AG04450 (cell line): Measurements from ENCODE around the gene USP16. TPM values are rescaled to one million over a fixed set of nuclear protein-coding genes. Genes with fewer than 3 reads are reported as not detected.

Experiments used
- CTCF ChIA-PET: fragments of 300-600, 350-600 bp; formaldehyde crosslinking; extraction: SDS; loops from one replicate; lab custom pipeline; 2022; ENCODE audit warnings: antibody characterized with exemption, inconsistent platforms; lab: Charles Lee
- POLR2A ChIA-PET: fragments of 350-600 bp; formaldehyde crosslinking; extraction: SDS; loops from one replicate; lab custom pipeline; 2021; ENCODE audit warnings: antibody characterized with exemption, inconsistent platforms; lab: Yijun Ruan, JAX
- DNase-seq: peaks from one replicate; pipeline ENCODE4 v3.0.0-alpha.2; 2011; ENCODE audit warnings: low read depth, low spot score
- H3K27ac ChIP-seq: one replicate; pipeline ENCODE4 v1.5.1; 2012; ENCODE audit warnings: low read depth, low read length, control low read depth
- H3K27me3 ChIP-seq: one replicate; pipeline ENCODE4 v1.6.0; 2012; ENCODE audit warnings: low read length; ENCODE audit not compliant: control insufficient read depth, insufficient read depth
- H3K4me3 ChIP-seq: 2 replicates; pipeline ENCODE4 v1.5.1; 2011; ENCODE audit warnings: mild to moderate bottlenecking, low read depth, low read length, control low read depth
- H3K9me3 ChIP-seq: 2 replicates; pipeline ENCODE4 v1.5.1; 2012; ENCODE audit warnings: low read length; ENCODE audit not compliant: control insufficient read depth, insufficient read depth
- CTCF ChIP-seq: IDR thresholded peaks from 2 replicates; pipeline ENCODE4 v1.5.1; 2011; ENCODE audit warnings: low read depth, low read length, control low read depth, inconsistent platforms
- polyA plus RNA-seq: library from polyadenylated mRNA; depleted of rRNA; stranded (reverse); fragments of >200 nt; gene quantifications from 2 replicates; pipeline ENCODE4 v1.2.3, GENCODE V29; 2011

The USP16 gene
- polyA plus RNA-seq, 1 experiment, result 35.6 TPM

GRCh38 chr21:29030909-29031308, 6.4 kb downstream of the USP16 start:
- no peak for DNase-seq
- ChIA-PET CTCF (no interaction called here), POLR2A (no interaction called here)
- Histone ChIP-seq H3K9me3 (no peaks in the 10 kb centered on the region), H3K27me3 (no peaks in the 10 kb centered on the region), H3K27ac (no peak overlapping the region), H3K4me3 (no peak overlapping the region)
- no peak for TF ChIP-seq CTCF

DNA sequence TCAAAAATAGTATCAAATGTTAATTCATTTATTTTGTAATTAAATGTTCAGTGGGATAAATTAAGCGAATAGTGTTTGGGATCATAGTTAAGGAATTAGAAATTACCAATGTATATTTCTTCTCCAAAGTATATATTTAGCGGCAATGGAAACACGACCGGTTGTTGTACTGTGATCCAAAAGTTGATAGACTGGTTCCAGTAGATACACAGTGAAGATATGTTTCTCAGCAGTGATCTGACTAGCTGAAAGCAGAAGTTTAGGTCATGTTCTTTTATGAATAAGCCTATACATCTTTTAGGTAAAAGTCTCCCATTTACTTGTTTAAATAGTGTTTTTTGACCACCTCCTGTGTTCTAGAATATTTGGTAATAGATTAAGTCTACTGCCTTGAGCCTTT, 8.8 kb downstream of the USP16 start:
- no peak overlapping the region for H3K4me3 ChIP-seq
- H3K27ac ChIP-seq, result no peak overlapping the region
- ChIA-PET POLR2A (no interaction called here), CTCF (no interaction called here)
- no peak for TF ChIP-seq CTCF
- H3K9me3 ChIP-seq, result no peaks in the 10 kb centered on the region
- no peak for DNase-seq
- no peaks in the 10 kb centered on the region for H3K27me3 ChIP-seq

DNA sequence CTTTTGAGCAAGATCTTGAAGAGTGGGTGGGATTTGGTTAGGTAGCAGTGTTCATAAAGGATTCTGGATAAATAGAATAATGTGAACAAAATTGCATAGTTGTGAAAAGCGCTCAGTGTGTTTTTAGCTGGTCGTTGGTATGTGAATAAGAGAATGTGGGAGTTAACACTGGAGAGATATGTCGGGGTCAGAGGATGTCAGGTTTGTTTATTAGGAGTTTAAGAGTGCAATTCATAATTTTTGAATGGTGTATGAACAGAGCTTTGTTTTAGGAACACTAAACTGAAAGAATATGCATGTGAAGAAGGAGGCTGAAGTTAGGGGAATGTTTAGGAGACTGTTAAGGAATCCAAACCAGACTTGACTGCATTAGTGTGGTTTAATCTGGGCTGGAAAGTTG, 9.4 kb downstream of the USP16 start:
- no peak for DNase-seq
- no peak overlapping the region for H3K27ac ChIP-seq
- no peaks in the 10 kb centered on the region for H3K27me3 ChIP-seq
- no peak overlapping the region for H3K4me3 ChIP-seq
- POLR2A ChIA-PET, result no interaction called here
- no peaks in the 10 kb centered on the region for H3K9me3 ChIP-seq
- CTCF ChIA-PET, result no interaction called here
- no peak for TF ChIP-seq CTCF

DNA sequence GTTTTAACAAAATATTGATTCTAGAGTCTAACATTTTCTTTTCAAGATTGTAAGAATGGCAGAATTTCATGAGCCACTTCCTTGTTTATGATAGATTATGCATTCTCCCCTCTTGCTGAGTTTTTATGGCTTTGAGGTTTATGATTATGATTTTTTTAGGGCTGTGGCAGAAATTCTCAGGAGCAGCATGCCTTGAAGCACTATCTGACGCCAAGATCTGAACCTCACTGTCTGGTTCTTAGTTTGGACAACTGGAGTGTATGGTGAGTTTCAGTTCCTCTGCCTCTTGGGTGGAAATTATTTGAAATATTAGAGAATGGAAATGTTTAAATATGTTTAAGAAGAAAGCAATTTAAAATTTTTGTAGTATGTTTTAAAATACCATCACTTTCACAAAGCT, 10.2 kb downstream of the USP16 start:
- ChIA-PET CTCF (no interaction called here), POLR2A (no interaction called here)
- no peaks in the 10 kb centered on the region for H3K27me3 ChIP-seq
- H3K9me3 ChIP-seq, result no peaks in the 10 kb centered on the region
- TF ChIP-seq CTCF, result no peak
- H3K27ac ChIP-seq, result no peak overlapping the region
- no peak overlapping the region for H3K4me3 ChIP-seq
- DNase-seq, result no peak

DNA sequence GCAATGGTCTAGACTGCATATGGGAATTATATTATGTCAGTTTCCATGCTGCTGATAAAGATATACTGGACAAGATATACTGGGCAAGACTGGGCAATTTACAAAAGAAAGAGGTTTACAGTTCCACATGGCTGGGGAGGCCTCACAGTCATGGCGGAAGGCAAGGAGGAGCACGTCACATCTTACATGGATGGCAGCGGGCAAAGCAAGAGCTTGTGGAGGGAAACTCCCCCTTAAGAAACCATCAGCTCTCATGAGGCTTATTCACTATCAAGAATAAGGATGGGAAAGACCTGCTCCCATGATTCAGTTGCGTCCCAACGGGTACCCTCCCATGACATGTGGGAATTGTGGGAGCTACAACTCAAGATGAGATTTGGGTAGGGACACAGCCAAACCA, 27.8 kb downstream of the USP16 start:
- Histone ChIP-seq H3K27ac (no peak overlapping the region), H3K27me3 (no peaks in the 10 kb centered on the region), H3K4me3 (no peak overlapping the region), H3K9me3 (no peaks in the 10 kb centered on the region)
- ChIA-PET CTCF (no interaction called here), POLR2A (no interaction called here)
- DNase-seq, result no peak
- no peak for TF ChIP-seq CTCF
